NT2/D1 (cell line): Measurements from ENCODE around the gene ACP4.
"Not testable (repeated sequence)": the region's sequence is repeated elsewhere in the genome, so short reads cannot be mapped to it uniquely, and the experiment has no call there.

Experiments used
- DNase-seq: peaks from one replicate; pipeline ENCODE4 v3.0.0-alpha.2; 2011; ENCODE audit warnings: low read depth, low spot score
- H3K27me3 ChIP-seq: 2 replicates; pipeline ENCODE4 v1.6.0; 2011; ENCODE audit warnings: mild to moderate bottlenecking; ENCODE audit not compliant: insufficient read length, insufficient read depth
- H3K36me3 ChIP-seq: 2 replicates; pipeline ENCODE4 v1.6.1; 2011; ENCODE audit warnings: mild to moderate bottlenecking, low read length, mixed read lengths; ENCODE audit not compliant: insufficient read depth, insufficient read length
- H3K4me1 ChIP-seq: 2 replicates; pipeline ENCODE4 v1.5.1; 2011; ENCODE audit not compliant: insufficient read depth, insufficient read length
- H3K4me3 ChIP-seq: 2 replicates; pipeline ENCODE4 v1.5.1; 2011; ENCODE audit warnings: low read depth; ENCODE audit not compliant: insufficient read length
- H3K9ac ChIP-seq: 2 replicates; pipeline ENCODE4 v1.6.0; 2011; ENCODE audit warnings: low read depth; ENCODE audit not compliant: insufficient read length
- H3K9me3 ChIP-seq: 2 replicates; pipeline ENCODE4 v1.5.1; 2011; ENCODE audit warnings: mild to moderate bottlenecking, low read length; ENCODE audit not compliant: insufficient read depth
- SUZ12 ChIP-seq: IDR thresholded peaks from 2 replicates; pipeline ENCODE4 v1.6.1; 2011; ENCODE audit not compliant: insufficient read length, insufficient read depth; ENCODE audit errors: extremely low read depth
- YY1 ChIP-seq: IDR thresholded peaks from 2 replicates; pipeline ENCODE4 v1.6.1; 2011; ENCODE audit not compliant: insufficient read length, insufficient read depth
- ZNF274 ChIP-seq: IDR thresholded peaks from 2 replicates; pipeline ENCODE4 v1.6.1; 2011; ENCODE audit warnings: mild to moderate bottlenecking, low read depth, low read length

ACP4 gene

DNA sequence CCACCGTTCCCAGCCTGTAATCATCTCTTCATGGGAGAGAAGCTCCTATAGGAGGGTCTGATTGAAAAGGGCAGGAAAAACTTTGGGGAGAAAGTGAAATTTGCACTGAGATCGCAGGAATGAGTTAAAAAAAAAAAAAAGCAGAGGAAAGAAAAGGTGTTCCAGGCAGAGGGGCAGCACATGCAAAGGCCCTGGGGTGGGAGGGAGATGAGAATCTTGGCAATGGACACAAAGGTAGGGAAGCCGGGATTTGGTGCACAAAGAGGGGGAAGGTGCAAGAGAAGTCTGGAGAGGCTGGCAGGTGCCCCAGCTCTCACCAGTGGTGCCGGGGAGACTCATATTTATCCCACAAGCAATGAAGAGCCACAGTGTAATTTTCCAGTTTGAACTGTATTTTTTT lies 36.3 kb upstream of the ACP4 start:
- no peak for DNase-seq
- Histone ChIP-seq H3K9me3 (no peaks in the 10 kb centered on the region), H3K27me3 (no peaks in the 10 kb centered on the region), H3K9ac (no peak overlapping the region), H3K4me3 (no peak overlapping the region), H3K4me1 (no peaks in the 10 kb centered on the region), H3K36me3 (no peaks in the 10 kb centered on the region)
- TF ChIP-seq SUZ12 (no peak), YY1 (no peak), ZNF274 (no peak)

DNA sequence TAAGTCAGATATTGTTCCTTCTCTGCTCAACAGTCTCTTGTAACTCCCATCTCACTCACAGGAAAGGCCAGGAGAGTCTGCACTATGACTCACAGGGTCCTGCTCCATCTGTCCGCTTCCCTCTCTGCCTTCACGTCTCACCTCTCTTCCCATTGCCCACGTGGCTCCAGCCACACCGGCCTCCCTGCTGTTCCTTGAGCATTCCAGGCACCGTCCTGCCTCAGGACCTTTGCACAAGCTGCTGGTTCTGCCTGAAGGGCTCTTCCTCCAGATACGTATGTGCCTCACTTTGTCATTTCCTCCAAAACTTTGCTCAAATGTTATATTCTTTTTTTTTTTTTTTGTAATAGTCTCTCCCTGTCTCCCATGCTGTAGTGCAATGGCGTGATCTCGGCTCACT lies 34.0 kb upstream of the ACP4 start:
- not testable (repeated sequence) for H3K27me3 ChIP-seq, DNase-seq, H3K9me3 ChIP-seq, H3K4me3 ChIP-seq, H3K36me3 ChIP-seq, H3K4me1 ChIP-seq, H3K9ac ChIP-seq

DNA sequence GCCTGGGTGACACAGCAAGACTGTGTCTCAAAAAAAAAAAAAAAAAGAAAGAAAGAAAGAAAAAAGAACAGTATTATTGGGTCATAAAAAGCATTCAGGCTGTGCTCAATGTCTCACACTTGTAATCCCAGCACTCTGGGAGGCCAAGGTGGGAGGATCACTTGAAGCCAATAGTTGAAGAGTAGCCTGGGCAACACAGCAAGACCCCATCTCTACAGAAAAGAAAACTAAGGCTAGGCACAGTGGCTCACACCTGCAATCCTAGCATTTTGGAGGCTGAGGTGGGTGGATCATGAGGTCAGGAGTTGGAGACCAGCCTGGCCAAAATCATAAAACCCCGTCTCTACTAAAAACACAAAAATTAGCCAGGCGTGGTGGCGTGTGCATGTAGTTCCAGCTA lies 32.6 kb upstream of the ACP4 start:
- not testable (repeated sequence) for H3K4me1 ChIP-seq, H3K36me3 ChIP-seq, DNase-seq, H3K27me3 ChIP-seq, H3K4me3 ChIP-seq, H3K9ac ChIP-seq, H3K9me3 ChIP-seq

DNA sequence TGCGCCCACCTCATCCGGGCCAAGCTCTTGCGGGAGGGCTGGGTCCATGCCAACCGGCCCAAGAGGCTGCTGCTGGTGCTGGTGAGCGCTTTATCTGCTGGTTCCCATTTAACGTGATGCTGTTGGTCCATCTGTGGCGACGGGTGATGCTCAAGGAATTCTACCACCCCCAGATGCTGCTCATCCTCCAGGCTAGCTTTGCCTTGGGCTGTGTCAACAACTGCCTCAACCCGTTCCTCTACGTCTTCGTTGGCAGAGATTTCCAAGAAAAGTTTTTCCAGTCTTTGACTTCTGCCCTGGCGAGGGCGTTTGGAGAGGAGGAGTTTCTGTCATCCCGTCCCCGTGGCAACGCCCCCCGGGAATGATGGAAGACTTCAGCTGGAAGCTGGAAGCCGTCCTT lies 31.1 kb upstream of the ACP4 start:
- H3K4me1 ChIP-seq, DNase-seq, H3K27me3 ChIP-seq, H3K4me3 ChIP-seq, H3K36me3 ChIP-seq, H3K9me3 ChIP-seq, H3K9ac ChIP-seq: not testable (repeated sequence)

DNA sequence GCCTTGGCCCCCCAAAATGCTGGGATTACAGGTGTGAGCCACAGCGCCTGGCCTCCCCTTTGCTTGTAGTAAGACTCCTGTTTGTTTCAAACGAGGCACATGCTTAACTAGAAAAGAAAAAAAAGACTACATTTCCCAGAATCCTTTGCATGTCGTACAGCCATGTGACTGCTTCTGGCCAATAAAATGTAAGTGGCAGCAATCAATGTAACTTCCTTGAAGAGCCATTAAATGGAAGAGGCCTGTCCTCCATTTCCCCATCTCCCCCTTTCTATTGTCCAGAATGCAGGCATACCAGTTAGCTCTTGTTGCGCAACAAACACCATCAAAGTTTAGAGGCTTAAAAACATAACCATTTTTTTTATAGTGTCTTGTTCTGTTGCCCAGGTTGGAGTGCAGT lies 30.3 kb upstream of the ACP4 start:
- Histone ChIP-seq H3K4me1 (peaks cover 2% of the 10 kb centered on the region), H3K36me3 (no peaks in the 10 kb centered on the region), H3K9ac (no peak overlapping the region), H3K4me3 (no peak overlapping the region), H3K9me3 (no peaks in the 10 kb centered on the region; the same call in 1 of the 2 replicates), H3K27me3 (no peaks in the 10 kb centered on the region)
- TF ChIP-seq SUZ12 (no peak), YY1 (peak; percentile 32)
- no peak for DNase-seq

DNA sequence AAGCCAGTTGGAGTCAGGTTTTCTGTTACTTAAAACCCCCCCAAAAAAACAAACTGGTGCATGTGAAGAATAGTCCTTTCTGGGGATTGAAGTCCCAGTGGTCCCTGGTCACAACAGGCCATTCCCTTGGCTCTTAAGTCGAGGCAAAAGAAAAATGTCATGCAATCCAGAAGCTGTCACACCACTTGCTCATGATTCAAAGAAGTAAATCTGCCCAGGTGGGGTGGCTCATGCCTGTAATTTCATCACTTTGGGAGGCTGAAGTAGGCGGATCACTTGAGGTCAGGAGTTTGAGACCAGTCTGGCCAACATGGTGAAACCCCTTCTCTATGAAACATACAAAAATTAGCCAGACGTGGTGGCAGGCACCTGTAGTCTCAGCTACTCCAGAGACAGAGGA lies 28.7 kb upstream of the ACP4 start:
- H3K9me3 ChIP-seq, H3K9ac ChIP-seq, DNase-seq, H3K27me3 ChIP-seq, H3K36me3 ChIP-seq, H3K4me1 ChIP-seq, H3K4me3 ChIP-seq: not testable (repeated sequence)

DNA sequence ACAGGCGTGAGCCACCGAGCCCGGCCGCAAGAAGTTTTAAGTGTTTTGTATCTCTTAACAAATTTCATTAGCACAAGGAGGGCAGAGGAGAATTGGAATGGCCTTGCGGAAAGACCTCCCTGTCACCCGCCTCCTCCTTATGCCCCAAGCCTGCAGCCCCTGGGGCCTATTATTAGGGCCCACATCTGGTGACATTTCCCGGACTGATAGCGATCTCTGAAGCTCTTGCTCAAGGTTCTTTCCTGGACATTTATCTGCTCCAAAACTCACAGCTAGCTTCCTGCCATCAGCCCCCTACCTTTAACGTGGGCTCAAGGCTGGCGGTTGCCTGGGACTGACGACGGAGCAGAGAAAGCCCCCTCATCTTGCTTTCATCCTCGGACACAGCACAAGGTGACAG lies 26.7 kb upstream of the ACP4 start:
- not testable (repeated sequence) for H3K36me3 ChIP-seq, H3K9me3 ChIP-seq, H3K9ac ChIP-seq, H3K4me3 ChIP-seq, H3K27me3 ChIP-seq, DNase-seq, H3K4me1 ChIP-seq

DNA sequence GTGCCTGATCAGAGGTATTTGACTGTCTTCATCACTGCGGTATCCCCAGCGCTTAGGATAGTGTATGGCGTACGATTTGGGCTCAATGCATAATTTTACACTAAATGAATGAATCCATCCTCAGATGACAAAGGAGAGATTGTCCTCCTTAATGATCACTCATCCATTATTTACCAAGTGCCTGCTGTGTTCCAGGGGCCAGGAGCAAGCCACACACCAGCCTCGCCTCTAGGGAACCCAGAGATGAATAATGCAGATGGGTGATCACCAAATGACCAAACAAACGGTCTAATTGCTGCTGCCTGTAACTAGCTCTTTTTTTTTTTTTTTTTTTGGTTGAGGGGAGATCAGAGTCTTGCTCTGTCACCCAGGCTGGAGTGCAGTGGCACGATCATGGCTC lies 25.8 kb upstream of the ACP4 start:
- H3K4me3 ChIP-seq = no peak overlapping the region
- TF ChIP-seq SUZ12 (no peak), ZNF274 (no peak), YY1 (no peak)

DNA sequence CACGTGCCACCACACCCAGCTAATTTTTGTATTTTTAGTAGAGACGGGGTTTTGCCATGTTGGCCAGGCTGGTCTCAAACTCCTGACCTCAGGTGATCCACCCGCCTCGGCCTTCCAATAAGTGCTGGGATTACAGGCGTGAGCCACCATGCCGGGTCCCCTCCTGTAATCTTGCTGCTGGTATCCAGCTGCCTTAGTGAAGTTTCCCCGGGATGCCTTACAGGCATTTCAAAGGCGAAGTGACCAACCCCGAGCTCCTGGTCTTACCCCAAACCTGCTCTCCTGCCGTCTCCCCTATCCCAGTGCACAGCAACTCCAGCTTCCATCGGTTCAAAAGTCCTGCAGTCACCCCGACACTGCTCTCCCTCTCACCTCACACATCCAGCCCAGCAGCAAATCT lies 23.5 kb upstream of the ACP4 start:
- not testable (repeated sequence) for H3K9ac ChIP-seq, H3K36me3 ChIP-seq, H3K4me3 ChIP-seq, H3K4me1 ChIP-seq, DNase-seq, H3K9me3 ChIP-seq, H3K27me3 ChIP-seq

More for the DNA sequence above, 25.8 kb upstream of the ACP4 start:
- Histone ChIP-seq H3K4me1 (peaks cover 2% of the 10 kb centered on the region), H3K36me3 (no peaks in the 10 kb centered on the region), H3K9ac (no peak overlapping the region), H3K27me3 (no peaks in the 10 kb centered on the region), H3K9me3 (no peaks in the 10 kb centered on the region; the same call in 1 of the 2 replicates)
- DNase-seq = no peak

DNA sequence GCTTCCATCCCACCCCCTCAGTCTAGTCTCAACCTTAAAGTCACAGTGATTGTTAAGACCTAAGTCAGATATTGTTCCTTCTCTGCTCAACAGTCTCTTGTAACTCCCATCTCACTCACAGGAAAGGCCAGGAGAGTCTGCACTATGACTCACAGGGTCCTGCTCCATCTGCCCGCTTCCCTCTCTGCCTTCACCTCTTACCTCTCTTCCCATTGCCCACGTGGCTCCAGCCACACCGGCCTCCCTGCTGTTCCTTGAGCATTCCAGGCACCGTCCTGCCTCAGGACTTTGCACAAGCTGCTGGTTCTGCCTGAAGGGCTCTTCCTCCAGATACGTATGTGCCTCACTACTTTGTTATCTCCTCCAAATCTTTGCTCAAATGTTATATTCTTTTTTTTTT lies 23.0 kb upstream of the ACP4 start:
- H3K36me3 ChIP-seq, H3K4me1 ChIP-seq, H3K9ac ChIP-seq, H3K4me3 ChIP-seq, H3K27me3 ChIP-seq, DNase-seq, H3K9me3 ChIP-seq: not testable (repeated sequence)
